DOHH2 (cell line): ENCODE results near the gene SLMAP.

Source experiments
- H3F3A ChIP-seq: fragments of 200-600 bp; sonication (generic), shearing (Covaris generic); 2 replicates; pipeline ENCODE4 v1.6.0; 2016; ENCODE audit warnings: antibody characterized with exemption, mild to moderate bottlenecking; ENCODE audit not compliant: control insufficient read depth, insufficient read depth
- H3K27ac ChIP-seq: fragments of 200-600 bp; sonication (generic); 2 replicates; pipeline ENCODE4 v1.5.1; 2014; ENCODE audit warnings: low read depth, mild to moderate bottlenecking, low read length, moderate library complexity
- H3K27me3 ChIP-seq: fragments of 200-600 bp; sonication (generic); 2 replicates; pipeline ENCODE4 v1.6.1; 2014; ENCODE audit warnings: mild to moderate bottlenecking, low read length, mixed read lengths; ENCODE audit not compliant: control insufficient read depth
- H3K36me3 ChIP-seq: fragments of 200-600 bp; sonication (generic); 2 replicates; pipeline ENCODE4 v1.6.1; 2014; ENCODE audit warnings: mild to moderate bottlenecking, low read length, moderate library complexity, mixed read lengths; ENCODE audit not compliant: control insufficient read depth
- H3K4me1 ChIP-seq: fragments of 200-600 bp; sonication (generic); 2 replicates; pipeline ENCODE4 v1.6.1; 2014; ENCODE audit warnings: mild to moderate bottlenecking, low read length, mixed read lengths; ENCODE audit not compliant: control insufficient read depth
- H3K4me2 ChIP-seq: fragments of 200-600 bp; sonication (generic); 2 replicates; pipeline ENCODE4 v1.6.0; 2014; ENCODE audit warnings: mild to moderate bottlenecking, low read length, moderate library complexity
- H3K4me3 ChIP-seq: fragments of 200-600 bp; sonication (generic); 2 replicates; pipeline ENCODE4 v1.5.1; 2014; ENCODE audit warnings: mild to moderate bottlenecking, low read length, mixed read lengths
- H3K79me2 ChIP-seq: fragments of 200-600 bp; sonication (generic); 2 replicates; pipeline ENCODE4 v1.6.1; 2014; ENCODE audit warnings: mild to moderate bottlenecking, low read length, mixed read lengths; ENCODE audit not compliant: control insufficient read depth
- H3K9me2 ChIP-seq: fragments of 200-600 bp; sonication (generic); replicated peaks from 2 replicates; pipeline ENCODE4 v1.6.1; 2014; ENCODE audit warnings: mild to moderate bottlenecking, low read length, mixed read lengths; ENCODE audit not compliant: control insufficient read depth
- H3K9me3 ChIP-seq: fragments of 200-600 bp; sonication (generic); 2 replicates; pipeline ENCODE4 v1.6.1; 2014; ENCODE audit warnings: antibody characterized with exemption, low read length, mixed read lengths; ENCODE audit not compliant: control insufficient read depth, insufficient read depth
- H4K20me1 ChIP-seq: fragments of 200-600 bp; sonication (generic); 2 replicates; pipeline ENCODE4 v1.6.0; 2014; ENCODE audit warnings: low read depth, mild to moderate bottlenecking, antibody characterized with exemption, low read length, moderate library complexity; ENCODE audit not compliant: control insufficient read depth, insufficient read depth
- CTCF ChIP-seq: fragments of 200-600 bp; sonication (generic); IDR thresholded peaks from one replicate; pipeline ENCODE4 v1.5.1; 2014; ENCODE audit warnings: antibody characterized with exemption, mild to moderate bottlenecking, low read depth, low read length; ENCODE audit not compliant: poor library complexity, severe bottlenecking
- EZH2phosphoT487 ChIP-seq: fragments of 200-600 bp; sonication (generic); IDR thresholded peaks from 2 replicates; pipeline ENCODE4 v1.6.1; 2017; ENCODE audit warnings: borderline replicate concordance, mild to moderate bottlenecking, antibody characterized with exemption, low read length, moderate library complexity, mixed read lengths

SLMAP gene

GRCh38 chr3:57934373-57934772, 178.3 kb downstream of the SLMAP start:
- Histone ChIP-seq H3K27ac (no peak overlapping the region), H3K9me2 (no peaks in the 10 kb centered on the region), H3K4me3 (no peak overlapping the region), H3K27me3 (no peaks in the 10 kb centered on the region), H3K4me2 (no peak overlapping the region), H3K4me1 (no peaks in the 10 kb centered on the region), H3K79me2 (no peaks in the 10 kb centered on the region), H3K9me3 (no peaks in the 10 kb centered on the region), H3K36me3 (no peaks in the 10 kb centered on the region; the same call in 1 of the 2 replicates), H4K20me1 (no peaks in the 10 kb centered on the region), H3F3A (no peaks in the 10 kb centered on the region)
- TF ChIP-seq CTCF = no peak
- TF ChIP-seq EZH2phosphoT487 = no peak

GRCh38 chr3:57935539-57935938, 179.4 kb downstream of the SLMAP start:
- Histone ChIP-seq H3K4me3 (no peak overlapping the region), H3K9me2 (no peaks in the 10 kb centered on the region), H3K79me2 (no peaks in the 10 kb centered on the region), H3K27me3 (no peaks in the 10 kb centered on the region), H3K9me3 (no peaks in the 10 kb centered on the region), H3F3A (no peaks in the 10 kb centered on the region), H3K4me2 (no peak overlapping the region), H3K4me1 (no peaks in the 10 kb centered on the region), H4K20me1 (no peaks in the 10 kb centered on the region), H3K27ac (no peak overlapping the region), H3K36me3 (no peaks in the 10 kb centered on the region; the same call in 1 of the 2 replicates)
- TF ChIP-seq CTCF (no peak), EZH2phosphoT487 (no peak)

- no peaks in the 10 kb centered on the region for H3K4me1 ChIP-seq
- no peak overlapping the region for H3K27ac ChIP-seq
- H3K4me3 ChIP-seq = no peak overlapping the region
- no peaks in the 10 kb centered on the region for H3K9me3 ChIP-seq
- TF ChIP-seq CTCF (no peak), EZH2phosphoT487 (no peak)
- H3K4me2 ChIP-seq = no peak overlapping the region
- H3K9me2 ChIP-seq = no peaks in the 10 kb centered on the region
- no peaks in the 10 kb centered on the region; the same call in 1 of the 2 replicates for H3K36me3 ChIP-seq
- no peaks in the 10 kb centered on the region for H3K27me3 ChIP-seq
- no peaks in the 10 kb centered on the region for H3F3A ChIP-seq
- no peaks in the 10 kb centered on the region for H3K79me2 ChIP-seq
- H4K20me1 ChIP-seq = no peaks in the 10 kb centered on the region
These were observed 181.0 kb downstream of the SLMAP start for GRCh38 chr3:57937092-57937491.
